ENCODE data around the gene SLC66A2.

The SLC66A2 gene

DNA sequence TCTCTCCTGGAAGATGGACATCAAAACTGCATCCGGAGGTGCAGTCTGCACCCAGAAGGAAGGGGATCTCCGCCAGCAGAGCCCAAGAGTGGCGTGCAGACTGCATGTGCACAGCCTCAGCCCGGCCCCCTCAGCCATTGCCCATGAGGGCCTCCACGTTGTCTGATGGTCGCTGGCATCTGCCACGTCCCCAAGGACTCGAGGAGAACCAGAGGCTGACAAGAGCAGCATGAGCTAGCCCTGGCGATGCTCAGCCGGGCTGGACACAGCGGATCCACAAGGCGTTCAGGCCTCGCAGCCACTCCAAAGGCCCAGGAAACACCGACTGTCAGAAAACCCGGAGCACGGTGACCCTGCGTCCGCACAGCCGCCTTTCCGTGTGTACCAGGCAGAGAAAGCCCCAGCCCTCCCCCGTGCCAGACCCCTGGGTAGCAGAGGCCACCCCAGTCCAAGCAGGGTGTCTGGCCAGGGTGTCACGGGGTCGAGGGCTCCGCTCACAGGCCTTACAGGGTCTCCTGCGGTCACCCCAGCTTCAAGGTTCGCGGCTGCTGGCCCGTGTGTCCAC lies 48.3 kb downstream of the SLC66A2 start:
- no peak for DNase-seq (ENCODE audit: low read depth)

- no peak for DNase-seq (ENCODE audit: low read depth)
Observed at GRCh38 chr18:79902640-79903039, 48.8 kb downstream of the SLC66A2 start.

DNA sequence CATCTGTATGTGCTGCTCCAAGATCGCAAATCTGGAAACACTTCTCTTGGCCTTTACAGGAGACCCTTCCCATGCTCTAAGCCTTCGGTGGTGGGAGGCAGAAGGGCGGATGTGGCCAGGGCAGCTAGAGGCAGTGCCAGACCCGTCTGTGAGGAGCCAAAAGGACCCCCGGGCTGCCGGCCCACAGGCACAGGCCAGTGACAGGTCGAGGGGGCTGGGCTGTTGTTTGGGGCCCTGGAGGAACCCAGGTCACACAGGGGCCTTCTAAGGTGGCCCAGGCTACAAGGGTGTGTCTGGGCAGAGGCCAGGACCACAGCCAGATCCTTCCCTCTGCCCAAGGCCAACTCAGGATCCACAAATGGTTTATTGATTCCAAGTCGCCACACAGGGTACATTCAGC lies 49.4 kb downstream of the SLC66A2 start:
- no peak for DNase-seq (ENCODE audit: low read depth)

DNA sequence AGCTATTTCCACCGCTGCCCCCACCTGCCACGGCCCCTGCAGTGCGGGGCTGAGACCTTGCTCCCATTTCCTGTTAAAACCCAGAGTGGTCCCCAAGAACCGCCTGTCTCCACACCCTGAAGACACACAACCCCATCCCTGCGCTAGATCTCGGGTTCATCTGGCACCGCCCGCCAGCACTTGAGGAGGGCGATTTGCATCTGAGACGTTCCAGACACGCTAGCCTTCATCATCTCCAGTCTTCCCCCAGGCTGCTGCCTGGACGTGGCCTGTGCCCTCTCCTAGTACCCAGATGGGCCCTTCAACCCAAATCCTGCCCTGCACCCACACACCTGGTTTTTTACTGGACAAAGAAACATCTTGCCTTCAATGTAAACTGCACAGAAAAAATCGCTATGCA lies 49.8 kb downstream of the SLC66A2 start:
- DNase-seq (ENCODE audit: low read depth): no peak

GRCh38 chr18:79900610-79901570 lies 50.6 kb downstream of the SLC66A2 start:
- DNase-seq (ENCODE audit: low read depth): no peak

DNA sequence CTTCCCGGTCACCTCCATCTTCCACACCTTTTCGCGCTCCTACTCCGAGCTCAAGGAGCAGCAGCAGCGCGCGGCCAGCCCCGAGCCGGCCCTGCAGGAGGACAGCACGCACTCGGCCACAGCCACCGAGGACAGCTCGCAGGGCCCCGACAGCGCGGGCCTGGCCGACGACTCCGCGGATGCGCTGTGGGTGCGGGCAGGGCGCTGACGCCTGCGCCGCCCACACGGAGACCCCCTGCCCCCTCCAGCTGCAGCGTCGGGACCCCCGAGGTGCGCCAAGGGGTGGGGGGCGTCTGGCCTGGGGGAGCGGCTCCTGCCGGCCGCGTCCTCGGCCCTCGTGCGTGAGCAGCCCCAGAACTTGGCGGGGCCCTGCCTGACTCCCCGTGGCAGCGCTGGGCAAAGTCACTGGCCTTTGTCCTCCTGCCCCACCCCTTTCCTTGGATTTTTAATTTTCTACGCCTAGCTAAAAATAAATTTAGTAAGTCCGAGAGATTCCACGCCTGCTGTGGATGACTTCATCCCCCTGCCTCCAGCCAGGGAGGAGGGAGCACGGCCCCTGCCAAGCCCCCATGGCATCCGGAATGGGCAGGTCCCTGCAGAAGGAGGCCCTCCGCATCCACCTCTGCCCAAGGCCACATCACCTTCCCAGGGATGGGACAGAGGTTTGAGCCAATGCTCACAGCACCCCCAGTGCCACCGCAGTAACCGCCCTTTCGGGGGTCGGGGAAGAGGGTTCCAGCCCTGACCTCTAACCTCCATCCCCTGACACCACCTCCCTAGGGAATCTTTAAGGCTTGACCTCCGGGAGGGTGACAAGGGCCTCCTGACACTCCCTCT lies 51.6 kb downstream of the SLC66A2 start:
- no peak for DNase-seq (ENCODE audit: low read depth)

DNA sequence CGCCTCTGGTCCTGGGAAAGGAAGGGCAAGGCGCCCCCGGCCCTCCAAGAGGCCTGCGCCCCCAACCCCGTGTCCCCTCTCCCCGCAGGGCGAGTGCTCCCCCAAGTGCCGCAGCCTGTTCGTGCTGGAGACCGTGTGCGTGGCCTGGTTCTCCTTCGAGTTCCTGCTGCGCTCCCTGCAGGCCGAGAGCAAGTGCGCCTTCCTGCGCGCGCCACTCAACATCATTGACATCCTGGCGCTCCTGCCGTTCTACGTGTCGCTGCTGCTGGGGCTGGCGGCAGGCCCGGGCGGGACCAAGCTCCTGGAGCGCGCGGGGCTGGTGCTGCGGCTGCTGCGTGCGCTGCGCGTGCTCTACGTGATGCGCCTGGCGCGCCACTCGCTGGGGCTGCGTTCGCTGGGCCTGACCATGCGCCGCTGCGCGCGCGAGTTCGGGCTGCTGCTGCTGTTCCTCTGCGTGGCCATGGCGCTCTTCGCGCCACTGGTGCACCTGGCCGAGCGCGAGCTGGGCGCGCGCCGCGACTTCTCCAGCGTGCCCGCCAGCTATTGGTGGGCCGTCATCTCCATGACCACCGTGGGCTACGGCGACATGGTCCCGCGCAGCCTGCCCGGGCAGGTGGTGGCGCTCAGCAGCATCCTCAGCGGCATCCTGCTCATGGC lies 52.4 kb downstream of the SLC66A2 start:
- no peak for DNase-seq (ENCODE audit: low read depth)

DNA sequence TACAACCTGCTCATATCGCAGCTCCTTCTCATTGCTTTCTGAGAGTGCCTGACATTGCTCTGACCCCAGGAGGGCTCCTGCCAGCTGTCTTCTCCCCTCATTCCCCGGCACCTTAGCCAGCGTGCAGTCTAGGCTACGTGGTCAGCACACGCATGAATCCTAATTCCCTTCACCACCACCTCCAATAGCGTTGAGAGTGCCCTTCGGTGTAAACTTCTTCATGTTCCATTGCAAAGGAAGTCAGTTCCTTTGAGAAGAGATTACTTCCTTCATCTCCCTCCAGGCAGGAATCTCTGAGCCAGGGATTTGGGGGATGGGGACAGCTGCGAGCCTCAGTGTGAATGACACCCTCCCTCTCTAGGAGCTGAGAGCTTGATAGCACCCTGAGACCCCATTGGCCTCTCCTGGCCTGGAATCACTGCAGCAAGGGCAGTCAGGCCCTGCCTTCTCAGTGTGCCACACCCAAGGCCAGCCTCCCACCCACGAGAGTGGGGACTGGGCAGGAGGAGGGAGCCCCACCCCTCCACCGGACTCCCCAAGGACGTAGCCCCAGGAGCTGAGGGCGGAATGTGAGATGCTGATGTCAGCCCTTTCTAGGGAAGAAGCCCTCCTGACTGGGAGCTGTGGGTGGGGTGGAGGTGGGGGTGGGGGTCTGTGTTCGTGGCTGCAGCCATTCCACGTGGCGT lies 53.4 kb downstream of the SLC66A2 start:
- no peak for DNase-seq (ENCODE audit: low read depth)

DNA sequence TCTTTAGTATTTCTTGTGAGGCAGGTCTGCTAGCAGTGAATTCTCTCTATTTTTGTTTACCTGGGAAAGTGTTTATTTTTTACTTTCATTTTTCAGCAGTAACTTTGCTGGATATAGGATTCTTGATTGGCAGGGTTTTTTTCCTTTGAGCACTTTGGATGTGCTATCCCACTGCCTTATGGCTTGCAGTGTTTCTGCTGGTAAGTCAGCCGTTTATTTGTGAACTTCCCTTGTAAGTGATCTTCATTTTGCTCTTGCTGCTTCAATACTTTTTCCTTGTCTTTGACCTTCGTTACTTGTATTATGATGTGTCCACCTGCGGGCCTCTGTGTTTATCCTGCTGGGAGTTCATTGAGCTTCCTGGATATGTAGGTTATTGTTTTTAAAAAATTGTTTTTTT lies 54.7 kb downstream of the SLC66A2 start:
- no peak for DNase-seq (ENCODE audit: low read depth)

DNA sequence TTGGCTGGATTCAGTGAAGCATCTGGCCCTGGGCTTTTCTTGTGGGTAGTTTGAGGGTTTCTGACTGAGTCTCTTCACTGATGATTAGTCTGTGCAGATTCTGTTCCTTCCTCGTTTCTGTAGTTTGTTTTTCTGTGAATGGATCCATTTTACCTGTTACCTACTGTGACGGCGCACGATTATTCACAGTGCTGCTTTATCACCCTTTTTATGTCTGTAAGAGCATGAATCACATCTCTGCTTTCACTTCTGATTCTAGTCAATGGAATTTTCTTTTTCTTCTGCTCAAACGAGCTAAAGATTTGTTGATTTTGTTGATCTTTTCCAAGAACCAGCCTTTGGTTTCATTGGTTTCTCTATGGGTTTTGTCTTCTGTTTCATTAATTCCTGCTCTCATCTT lies 60.8 kb downstream of the SLC66A2 start:
- DNase-seq (ENCODE audit: low read depth): no peak

GRCh38 chr18:79889569-79889968 lies 61.9 kb downstream of the SLC66A2 start:
- DNase-seq (ENCODE audit: low read depth): no peak

GRCh38 chr18:79888016-79888415 lies 63.4 kb downstream of the SLC66A2 start:
- no peak for DNase-seq (ENCODE audit: low read depth)

- no peak for DNase-seq (ENCODE audit: low read depth)
Observed at GRCh38 chr18:79887181-79888000, 64.1 kb downstream of the SLC66A2 start.

DNA sequence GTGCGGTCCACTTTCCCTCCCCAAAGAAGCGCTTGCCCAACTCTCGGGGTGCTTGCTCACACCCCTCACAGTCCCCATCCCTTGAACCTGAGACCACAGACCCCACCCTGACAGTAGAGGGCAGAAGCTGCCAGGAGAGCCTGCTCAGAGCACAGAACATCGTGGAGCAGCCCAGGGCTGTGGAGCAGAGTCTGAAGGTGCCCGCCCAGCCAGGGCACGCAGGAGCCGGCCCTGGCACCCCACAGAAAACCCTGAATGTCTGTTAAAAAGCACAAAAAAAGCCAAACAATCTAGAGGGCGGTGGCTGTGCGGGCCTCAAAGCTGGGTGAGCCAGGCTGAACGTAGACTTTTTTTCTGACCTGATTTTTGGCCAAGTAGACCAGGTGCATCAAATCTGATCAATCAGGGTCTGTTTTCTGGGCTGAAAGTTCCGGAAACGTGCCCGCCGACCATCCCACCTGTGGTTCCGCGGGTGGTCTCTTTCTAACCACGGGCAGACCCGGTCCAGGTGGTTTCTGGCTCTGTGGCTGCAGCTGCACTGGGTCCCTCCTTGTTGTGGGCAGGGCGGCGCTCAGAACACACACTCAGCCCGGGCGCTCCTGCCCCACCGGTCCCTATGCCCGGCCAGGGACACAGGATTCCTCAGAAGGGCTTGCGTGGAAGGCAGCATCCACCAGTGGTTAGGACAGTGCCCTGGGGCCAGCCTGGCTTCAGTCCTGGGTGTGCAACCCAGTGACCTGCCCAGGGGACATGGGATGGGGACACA lies 66.3 kb downstream of the SLC66A2 start:
- no peak for DNase-seq (ENCODE audit: low read depth)

- DNase-seq (ENCODE audit: low read depth): no peak
Observed at GRCh38 chr18:79884294-79884962, 67.0 kb downstream of the SLC66A2 start.

DNA sequence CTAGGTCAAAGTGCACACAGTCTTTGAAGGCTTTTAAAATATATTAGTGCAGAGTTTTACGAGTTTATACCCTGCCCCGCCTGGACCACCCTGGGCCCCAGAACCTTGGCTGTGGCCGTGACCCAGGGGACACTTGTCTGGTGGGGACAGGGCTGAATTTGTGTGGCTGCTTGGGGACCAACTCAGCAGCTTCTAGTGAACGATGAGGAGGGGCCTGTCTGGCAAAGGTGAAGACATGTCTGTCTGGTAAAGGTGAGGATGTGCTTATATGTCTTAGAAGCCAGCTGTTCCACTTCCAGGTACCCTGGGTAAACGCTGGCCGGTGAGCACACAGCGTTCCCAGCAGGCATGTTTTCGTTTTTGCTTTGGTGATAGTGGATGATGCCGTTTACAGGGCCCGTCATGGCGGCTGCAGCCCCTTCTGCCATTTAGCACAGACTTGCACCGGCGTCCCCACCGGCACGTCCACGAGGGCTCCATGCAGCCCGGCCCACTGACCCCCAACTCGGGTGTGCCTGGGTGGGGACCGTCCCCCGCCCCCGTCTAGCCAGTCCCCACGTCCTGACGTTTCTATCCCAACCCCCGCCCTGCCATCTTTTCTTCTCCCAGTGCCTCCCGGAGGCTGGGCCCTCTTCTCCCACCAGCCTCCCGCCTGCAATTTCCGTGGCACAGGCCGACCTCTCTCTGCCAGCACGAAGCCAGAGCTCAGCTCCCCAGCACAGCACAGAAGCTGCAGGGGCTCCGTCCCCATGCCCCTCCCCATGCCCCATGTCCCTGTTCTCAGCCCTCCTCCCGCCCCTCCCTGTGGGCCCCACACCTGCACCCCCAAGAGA lies 67.8 kb downstream of the SLC66A2 start:
- DNase-seq (ENCODE audit: low read depth): no peak

- DNase-seq (ENCODE audit: low read depth): no peak
Observed at GRCh38 chr18:79882522-79883241, 68.8 kb downstream of the SLC66A2 start.

DNA sequence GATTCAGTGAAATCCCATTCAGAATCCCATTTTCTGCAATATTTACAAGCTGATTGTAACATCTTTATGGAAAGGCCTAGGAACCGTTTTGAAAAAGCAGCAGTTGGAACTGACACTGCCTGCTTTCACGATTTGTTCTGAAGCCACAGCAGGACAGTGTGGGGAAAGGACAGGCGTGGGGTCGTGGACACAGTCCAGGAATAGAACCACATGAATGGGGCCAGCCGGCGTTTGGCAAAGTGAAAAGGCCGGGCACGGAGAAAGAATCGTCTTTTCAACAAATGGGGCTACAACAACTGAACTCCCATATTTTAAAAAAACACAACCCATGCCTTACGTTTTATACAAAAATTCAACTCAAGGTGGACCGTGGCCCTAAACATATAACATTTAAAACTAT lies 69.8 kb downstream of the SLC66A2 start:
- no peak for DNase-seq (ENCODE audit: low read depth)

All from non-pigmented ciliary epithelial cell (primary cell).